Neural cell (in vitro differentiated cells): Measurements from ENCODE around the gene HPS1. TPM values are rescaled to one million over a fixed set of nuclear protein-coding genes. Genes with fewer than 3 reads are reported as not detected.

Source experiments
- H2AFZ ChIP-seq: fragments of 200-600, 300-800 bp; sonication (generic), shearing (Covaris generic); 2 replicates; pipeline ENCODE4 v1.6.0; 2014; ENCODE audit warnings: low read depth, mild to moderate bottlenecking, antibody characterized with exemption, low read length, moderate library complexity
- H3F3A ChIP-seq: fragments of 200-600 bp; shearing (Covaris generic); 2 replicates; pipeline ENCODE4 v1.6.1; 2016; ENCODE audit warnings: mild to moderate bottlenecking, moderate library complexity, mixed read lengths, antibody characterized with exemption, low read length; ENCODE audit not compliant: insufficient read depth, poor library complexity, severe bottlenecking
- H3K27ac ChIP-seq: fragments of 200-600, 300-800 bp; sonication (generic), shearing (Covaris generic); 2 replicates; pipeline ENCODE4 v1.5.1; 2014; ENCODE audit warnings: mild to moderate bottlenecking, low read length, moderate library complexity
- H3K27me3 ChIP-seq: fragments of 300-800, 200-600 bp; sonication (generic), shearing (Covaris generic); 2 replicates; pipeline ENCODE4 v1.6.0; 2014; ENCODE audit warnings: mild to moderate bottlenecking, low read depth, low read length, moderate library complexity; ENCODE audit not compliant: insufficient read depth
- H3K36me3 ChIP-seq: fragments of 300-800, 200-600 bp; sonication (generic), shearing (Covaris generic); 2 replicates; pipeline ENCODE4 v1.5.1; 2014; ENCODE audit warnings: mild to moderate bottlenecking, antibody characterized with exemption, low read length, moderate library complexity; ENCODE audit not compliant: insufficient read depth
- H3K4me2 ChIP-seq: fragments of 300-800, 200-600 bp; sonication (generic), shearing (Covaris generic); 2 replicates; pipeline ENCODE4 v1.6.0; 2014; ENCODE audit warnings: mild to moderate bottlenecking, low read length
- H3K4me3 ChIP-seq: fragments of 300-800, 200-600 bp; sonication (generic), shearing (Covaris generic); 2 replicates; pipeline ENCODE4 v1.5.1; 2014; ENCODE audit warnings: mild to moderate bottlenecking, low read length, moderate library complexity
- H3K79me2 ChIP-seq: fragments of 200-600 bp; shearing (Covaris generic); replicated peaks from 2 replicates; pipeline ENCODE4 v1.6.0; 2014; ENCODE audit warnings: mild to moderate bottlenecking, low read length, moderate library complexity; ENCODE audit not compliant: insufficient read depth
- H3K9ac ChIP-seq: fragments of 300-800, 200-600 bp; sonication (generic), shearing (Covaris generic); 2 replicates; pipeline ENCODE4 v1.6.1; 2016; ENCODE audit warnings: mild to moderate bottlenecking, low read length, mixed read lengths
- H3K9me2 ChIP-seq: fragments of 200-600 bp; shearing (Covaris generic); 2 replicates; pipeline ENCODE4 v1.6.1; 2016; ENCODE audit warnings: mild to moderate bottlenecking, low read length, mixed read lengths; ENCODE audit not compliant: insufficient read depth
- H3K9me3 ChIP-seq: fragments of 200-600, 300-800 bp; sonication (generic), shearing (Covaris generic); 2 replicates; pipeline ENCODE4 v1.6.1; 2016; ENCODE audit warnings: mild to moderate bottlenecking, mixed run types, low read length, moderate library complexity, mixed read lengths
- H4K20me1 ChIP-seq: fragments of 200-600 bp; shearing (Covaris generic); 2 replicates; pipeline ENCODE4 v1.6.1; 2016; ENCODE audit warnings: mild to moderate bottlenecking, mixed run types; ENCODE audit not compliant: insufficient read depth
- EP300 ChIP-seq: fragments of 450-650 bp; conservative IDR thresholded peaks from 2 replicates; pipeline ENCODE4 v1.6.1; 2014; ENCODE audit warnings: antibody characterized with exemption, mild to moderate bottlenecking, moderate library complexity; ENCODE audit not compliant: poor library complexity, severe bottlenecking
- EZH2 ChIP-seq: fragments of 200-600, 300-800 bp; shearing (Covaris generic), sonication (generic); IDR thresholded peaks from 2 replicates; pipeline ENCODE4 v1.6.1; 2014; ENCODE audit warnings: antibody characterized with exemption, low read length, borderline replicate concordance, mild to moderate bottlenecking; ENCODE audit not compliant: insufficient read depth, poor library complexity, severe bottlenecking
- MXI1 ChIP-seq: fragments of 450-650 bp; conservative IDR thresholded peaks from 2 replicates; pipeline ENCODE4 v1.6.1; 2014; ENCODE audit warnings: antibody characterized with exemption, mild to moderate bottlenecking; ENCODE audit not compliant: poor library complexity, severe bottlenecking
- POLR2AphosphoS5 ChIP-seq: IDR thresholded peaks from 2 replicates; pipeline ENCODE4 v1.6.1; 2012
- RAD21 ChIP-seq: fragments of 450-650 bp; conservative IDR thresholded peaks from 2 replicates; pipeline ENCODE4 v1.6.1; 2014; ENCODE audit warnings: antibody characterized with exemption, mild to moderate bottlenecking, moderate library complexity
- SMC3 ChIP-seq: fragments of 450-650 bp; conservative IDR thresholded peaks from 2 replicates; pipeline ENCODE4 v1.6.1; 2014; ENCODE audit warnings: antibody characterized with exemption, mild to moderate bottlenecking, moderate library complexity; ENCODE audit not compliant: poor library complexity
- TAF1 ChIP-seq: IDR thresholded peaks from 2 replicates; pipeline ENCODE4 v1.6.1; 2012; ENCODE audit warnings: low read depth
- polyA plus RNA-seq: library from polyadenylated mRNA; depleted of rRNA; stranded (reverse); fragments of >200 nt; gene quantifications from 2 replicates; pipeline ENCODE4 v1.2.3, GENCODE V29; 2014
- TF ChIP-seq, protein P1 (sequence below): IDR thresholded peaks from 2 replicates; pipeline ENCODE4 v1.6.1; 2012; ENCODE audit warnings: borderline replicate concordance
- TF ChIP-seq, protein P2 (sequence below): fragments of 450-650 bp; IDR thresholded peaks from 2 replicates; pipeline ENCODE4 v1.5.1; 2014; ENCODE audit warnings: antibody characterized with exemption, mild to moderate bottlenecking, moderate library complexity; ENCODE audit not compliant: poor library complexity, severe bottlenecking

HPS1 gene
- polyA plus RNA-seq, 1 donor from 2014 or later: 1.4 TPM

DNA sequence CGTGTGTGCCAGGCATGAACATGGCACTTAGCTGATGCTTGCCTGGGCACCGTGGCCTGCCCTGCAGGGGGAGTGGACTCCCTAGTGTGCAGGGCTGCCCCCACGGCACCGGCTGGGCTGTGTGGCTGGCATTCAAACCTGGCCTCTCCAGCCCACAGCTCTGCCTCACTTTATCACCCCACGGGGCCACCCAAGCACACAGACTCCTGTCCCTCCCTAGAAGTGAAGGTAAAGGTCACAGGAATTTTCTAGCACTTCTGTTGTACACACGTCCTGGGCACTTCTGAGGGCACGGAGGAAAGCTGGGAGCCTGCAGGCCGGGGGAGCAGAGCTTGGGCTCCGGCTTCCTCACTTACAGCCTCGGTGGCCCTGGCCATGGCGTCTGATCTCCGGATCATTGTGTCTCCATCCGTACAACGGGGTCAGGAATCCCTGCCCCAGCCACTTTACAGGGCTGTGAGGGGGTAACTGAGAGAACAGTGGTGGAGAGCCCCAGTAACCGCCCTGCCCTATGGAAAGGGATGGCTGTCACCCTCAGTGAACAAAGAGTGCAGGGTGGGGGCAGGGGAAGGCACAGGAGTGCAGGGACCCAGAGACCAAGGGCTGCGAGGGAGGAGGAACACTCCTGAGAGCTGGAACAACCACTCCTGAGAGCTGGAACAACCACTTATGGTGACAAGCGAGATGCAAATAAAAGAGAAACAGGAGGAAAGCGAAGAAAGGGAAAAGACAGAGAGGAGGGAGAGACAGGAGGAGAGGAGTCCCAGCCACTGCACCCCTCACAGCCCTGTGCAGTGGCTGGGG, 27.9 kb downstream of the HPS1 start:
- H3K79me2 ChIP-seq: no peaks in the 10 kb centered on the region
- H3K9me3 ChIP-seq: no peaks in the 10 kb centered on the region
- no peak overlapping the region for H2AFZ ChIP-seq
- no peaks in the 10 kb centered on the region for H3K27me3 ChIP-seq
- no peaks in the 10 kb centered on the region for H3K9me2 ChIP-seq
- no peak overlapping the region for H3K27ac ChIP-seq
- H3K9ac ChIP-seq: no peak overlapping the region
- H3K36me3 ChIP-seq: no peaks in the 10 kb centered on the region
- no peak overlapping the region for H3K4me3 ChIP-seq
- H3F3A ChIP-seq: no peaks in the 10 kb centered on the region
- no peaks in the 10 kb centered on the region for H4K20me1 ChIP-seq
- TF ChIP-seq RAD21: no peak
- H3K4me2 ChIP-seq: no peak overlapping the region

DNA sequence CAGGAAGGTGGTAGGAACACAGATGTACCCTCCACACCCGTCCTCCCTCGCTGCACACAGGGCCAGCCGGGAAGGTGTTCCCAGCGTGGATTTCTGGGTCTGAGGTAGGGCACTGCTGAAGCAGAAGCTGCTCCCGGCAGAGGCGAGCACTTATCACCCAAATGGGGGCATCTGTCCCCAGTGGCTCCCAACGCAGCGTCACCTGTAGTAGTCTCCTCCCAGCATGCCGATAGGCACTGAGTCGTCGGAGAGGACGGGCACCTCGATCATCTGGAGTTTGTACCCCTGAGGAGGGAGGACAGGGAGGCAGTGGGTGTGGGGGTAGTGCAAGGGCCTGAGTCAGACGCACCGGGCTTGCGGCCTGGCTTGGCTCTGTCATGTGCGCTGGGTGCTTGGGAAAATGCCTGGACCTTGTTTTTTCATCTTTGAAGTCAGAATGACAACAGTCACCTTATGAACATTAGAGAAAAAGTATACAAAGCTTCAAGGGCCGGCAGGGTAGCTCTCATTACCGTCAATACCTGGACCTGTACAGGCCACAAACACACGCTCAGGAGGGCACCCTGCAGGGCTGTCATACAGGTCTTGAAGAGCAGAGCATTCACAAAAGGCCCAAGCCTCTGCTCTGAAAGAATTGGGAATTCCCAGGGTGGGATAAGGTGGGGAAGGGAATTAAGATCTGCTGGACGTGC, 28.6 kb downstream of the HPS1 start:
- H3K27me3 ChIP-seq: no peaks in the 10 kb centered on the region
- no peaks in the 10 kb centered on the region for H3K79me2 ChIP-seq
- H3K9me3 ChIP-seq: no peaks in the 10 kb centered on the region
- H4K20me1 ChIP-seq: no peaks in the 10 kb centered on the region
- no peaks in the 10 kb centered on the region for H3K9me2 ChIP-seq
- no peak overlapping the region for H3K27ac ChIP-seq
- H2AFZ ChIP-seq: no peak overlapping the region
- H3K36me3 ChIP-seq: no peaks in the 10 kb centered on the region
- H3K4me2 ChIP-seq: no peak overlapping the region
- H3F3A ChIP-seq: no peaks in the 10 kb centered on the region
- no peak overlapping the region for H3K4me3 ChIP-seq
- H3K9ac ChIP-seq: no peak overlapping the region
- TF ChIP-seq MXI1 (no peak), TAF1 (no peak), EP300 (no peak), POLR2AphosphoS5 (no peak), SMC3 (no peak), EZH2 (no peak), RAD21 (no peak)
- TF ChIP-seq, protein P1, sequence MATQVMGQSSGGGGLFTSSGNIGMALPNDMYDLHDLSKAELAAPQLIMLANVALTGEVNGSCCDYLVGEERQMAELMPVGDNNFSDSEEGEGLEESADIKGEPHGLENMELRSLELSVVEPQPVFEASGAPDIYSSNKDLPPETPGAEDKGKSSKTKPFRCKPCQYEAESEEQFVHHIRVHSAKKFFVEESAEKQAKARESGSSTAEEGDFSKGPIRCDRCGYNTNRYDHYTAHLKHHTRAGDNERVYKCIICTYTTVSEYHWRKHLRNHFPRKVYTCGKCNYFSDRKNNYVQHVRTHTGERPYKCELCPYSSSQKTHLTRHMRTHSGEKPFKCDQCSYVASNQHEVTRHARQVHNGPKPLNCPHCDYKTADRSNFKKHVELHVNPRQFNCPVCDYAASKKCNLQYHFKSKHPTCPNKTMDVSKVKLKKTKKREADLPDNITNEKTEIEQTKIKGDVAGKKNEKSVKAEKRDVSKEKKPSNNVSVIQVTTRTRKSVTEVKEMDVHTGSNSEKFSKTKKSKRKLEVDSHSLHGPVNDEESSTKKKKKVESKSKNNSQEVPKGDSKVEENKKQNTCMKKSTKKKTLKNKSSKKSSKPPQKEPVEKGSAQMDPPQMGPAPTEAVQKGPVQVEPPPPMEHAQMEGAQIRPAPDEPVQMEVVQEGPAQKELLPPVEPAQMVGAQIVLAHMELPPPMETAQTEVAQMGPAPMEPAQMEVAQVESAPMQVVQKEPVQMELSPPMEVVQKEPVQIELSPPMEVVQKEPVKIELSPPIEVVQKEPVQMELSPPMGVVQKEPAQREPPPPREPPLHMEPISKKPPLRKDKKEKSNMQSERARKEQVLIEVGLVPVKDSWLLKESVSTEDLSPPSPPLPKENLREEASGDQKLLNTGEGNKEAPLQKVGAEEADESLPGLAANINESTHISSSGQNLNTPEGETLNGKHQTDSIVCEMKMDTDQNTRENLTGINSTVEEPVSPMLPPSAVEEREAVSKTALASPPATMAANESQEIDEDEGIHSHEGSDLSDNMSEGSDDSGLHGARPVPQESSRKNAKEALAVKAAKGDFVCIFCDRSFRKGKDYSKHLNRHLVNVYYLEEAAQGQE: no peak
- TF ChIP-seq, protein P2, sequence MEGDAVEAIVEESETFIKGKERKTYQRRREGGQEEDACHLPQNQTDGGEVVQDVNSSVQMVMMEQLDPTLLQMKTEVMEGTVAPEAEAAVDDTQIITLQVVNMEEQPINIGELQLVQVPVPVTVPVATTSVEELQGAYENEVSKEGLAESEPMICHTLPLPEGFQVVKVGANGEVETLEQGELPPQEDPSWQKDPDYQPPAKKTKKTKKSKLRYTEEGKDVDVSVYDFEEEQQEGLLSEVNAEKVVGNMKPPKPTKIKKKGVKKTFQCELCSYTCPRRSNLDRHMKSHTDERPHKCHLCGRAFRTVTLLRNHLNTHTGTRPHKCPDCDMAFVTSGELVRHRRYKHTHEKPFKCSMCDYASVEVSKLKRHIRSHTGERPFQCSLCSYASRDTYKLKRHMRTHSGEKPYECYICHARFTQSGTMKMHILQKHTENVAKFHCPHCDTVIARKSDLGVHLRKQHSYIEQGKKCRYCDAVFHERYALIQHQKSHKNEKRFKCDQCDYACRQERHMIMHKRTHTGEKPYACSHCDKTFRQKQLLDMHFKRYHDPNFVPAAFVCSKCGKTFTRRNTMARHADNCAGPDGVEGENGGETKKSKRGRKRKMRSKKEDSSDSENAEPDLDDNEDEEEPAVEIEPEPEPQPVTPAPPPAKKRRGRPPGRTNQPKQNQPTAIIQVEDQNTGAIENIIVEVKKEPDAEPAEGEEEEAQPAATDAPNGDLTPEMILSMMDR: no peak
